Ectodermal cell (in vitro differentiated cells): ENCODE results near the gene DLX5.

Source experiments
- H3K27ac ChIP-seq: 2 replicates; pipeline ENCODE4 v1.7.0; 2013; ENCODE audit warnings: mild to moderate bottlenecking, low read depth, low read length; ENCODE audit not compliant: insufficient read depth, poor library complexity, severe bottlenecking
- H3K27me3 ChIP-seq: 2 replicates; pipeline ENCODE4 v1.7.0; 2013; ENCODE audit warnings: mild to moderate bottlenecking, low read length; ENCODE audit not compliant: insufficient read depth, control insufficient read depth, poor library complexity, severe bottlenecking
- H3K36me3 ChIP-seq: one replicate; pipeline ENCODE4 v1.7.0; 2013; ENCODE audit warnings: low read length; ENCODE audit not compliant: control insufficient read depth, insufficient read depth
- H3K4me1 ChIP-seq: one replicate; pipeline ENCODE4 v1.7.0; 2013; ENCODE audit warnings: low read length; ENCODE audit not compliant: control insufficient read depth, insufficient read depth
- H3K4me3 ChIP-seq: 2 replicates; pipeline ENCODE4 v1.7.0; 2013; ENCODE audit warnings: low read depth, low read length, control low read depth; ENCODE audit not compliant: insufficient read depth
- H3K9me3 ChIP-seq: 2 replicates; pipeline ENCODE4 v1.7.0; 2013; ENCODE audit warnings: mild to moderate bottlenecking, low read length, moderate library complexity; ENCODE audit not compliant: control insufficient read depth
- WGBS, 2 experiments: methylation state at CpG; one replicate each; pipeline ENCODE4 v1.1.7; 2013; ENCODE audit warnings: missing lambda C conversion rate in 2 of 2; 5-methylcytosine and 5-hydroxymethylcytosine counted together

The DLX5 gene

DNA sequence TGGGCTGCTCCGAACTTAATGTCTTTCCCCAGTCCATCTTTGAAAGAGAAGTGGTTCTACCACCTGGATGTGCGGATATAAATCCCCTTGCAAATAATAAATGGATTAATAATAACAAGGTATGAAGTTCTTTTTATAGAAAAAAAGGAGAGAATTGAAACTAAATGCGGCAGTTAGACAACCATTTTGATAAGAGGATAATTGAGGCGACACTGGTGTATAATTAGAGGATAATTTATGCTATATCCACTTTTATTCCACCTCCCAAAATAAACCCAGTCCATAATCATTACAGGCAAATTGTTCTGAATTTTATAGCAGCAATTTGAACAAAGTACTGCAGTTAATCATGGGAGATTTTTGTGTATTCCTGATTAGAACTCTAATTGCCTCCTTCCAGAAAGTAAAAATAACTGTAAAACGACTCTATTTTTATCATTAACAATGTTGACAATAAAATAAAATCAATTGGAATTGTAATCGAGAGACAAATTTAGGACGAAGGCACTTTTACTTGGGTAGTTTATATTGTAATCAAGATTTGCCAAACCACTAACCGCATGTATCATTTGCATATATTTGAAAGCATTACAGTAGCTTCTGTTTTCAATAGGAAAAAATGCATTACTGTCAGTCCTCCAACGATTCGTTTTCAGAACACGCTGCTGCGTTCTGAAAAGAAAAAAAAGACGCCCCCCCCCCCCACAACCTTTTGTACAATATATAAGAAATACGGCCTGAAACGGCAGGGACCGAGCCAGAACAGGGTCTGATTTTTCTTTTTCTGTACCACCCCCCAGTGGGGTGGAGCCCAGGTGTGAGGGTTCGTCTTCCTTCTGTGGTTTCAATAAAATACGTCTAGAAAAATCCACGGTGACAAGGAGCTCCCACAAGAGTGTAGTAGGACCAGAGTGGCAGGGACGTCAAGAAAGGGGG is 20.1 kb downstream of the DLX5 start:
- no peaks in the 10 kb centered on the region for H3K36me3 ChIP-seq
- H3K4me3 ChIP-seq = no peak overlapping the region
- H3K27me3 ChIP-seq = peaks cover 100% of the 10 kb centered on the region
- H3K27ac ChIP-seq = no peak overlapping the region
- no peaks in the 10 kb centered on the region for H3K9me3 ChIP-seq
- peaks cover 10% of the 10 kb centered on the region for H3K4me1 ChIP-seq
- WGBS, 2 experiments = 6 to 9% methylated on average over 11 to 17 of the region's 20 CpGs

DNA sequence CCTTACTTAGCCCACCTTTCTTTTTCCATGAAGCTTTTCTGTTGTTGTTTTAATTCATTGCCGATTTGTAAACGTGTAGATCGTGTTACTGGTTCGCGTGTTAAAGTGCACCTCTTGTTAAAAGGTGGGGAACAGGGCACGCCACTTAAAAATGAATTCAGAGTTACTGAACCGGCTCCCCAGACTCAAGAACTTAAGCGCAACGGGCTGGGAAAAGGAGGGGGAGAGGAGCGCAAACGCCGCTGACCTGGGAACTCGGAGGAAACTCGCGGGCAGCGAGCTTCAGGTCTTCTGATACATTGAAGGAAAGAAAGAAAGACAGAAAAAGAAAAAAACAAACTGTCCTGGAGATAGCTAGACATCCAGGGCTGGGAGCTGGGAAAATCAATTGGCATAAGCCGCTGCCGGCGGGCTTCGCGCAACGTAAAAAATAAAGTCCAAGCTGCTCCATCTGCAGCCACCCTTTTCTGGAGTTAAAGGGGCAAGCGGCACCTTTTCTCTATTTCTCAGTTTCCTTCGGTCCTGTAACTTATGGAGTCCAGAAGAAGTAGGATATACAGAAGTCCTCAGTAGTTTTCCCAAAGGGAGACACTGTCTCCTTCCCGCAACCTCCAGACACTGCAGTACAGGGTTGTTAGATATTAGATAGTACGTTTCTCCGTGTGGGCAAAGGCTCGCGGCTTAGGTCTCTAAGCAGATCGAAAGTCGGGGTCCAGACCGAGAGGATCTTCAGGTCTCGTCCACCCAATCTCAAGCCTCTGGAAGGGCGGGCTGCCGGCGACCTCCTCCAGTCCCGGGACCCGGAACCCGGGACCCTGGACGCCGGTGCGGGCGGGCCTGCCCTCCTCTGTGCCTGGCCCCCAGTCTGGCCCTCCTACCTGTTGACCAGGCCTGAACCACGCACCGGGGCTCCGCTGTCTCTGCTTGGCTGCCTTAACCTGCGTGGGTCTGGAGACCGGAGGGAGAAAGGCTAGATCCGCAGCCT is 21.1 kb downstream of the DLX5 start:
- Histone ChIP-seq H3K9me3 (no peaks in the 10 kb centered on the region), H3K27ac (no peak overlapping the region), H3K4me1 (peaks cover 18% of the 10 kb centered on the region), H3K36me3 (no peaks in the 10 kb centered on the region), H3K27me3 (peaks cover 100% of the 10 kb centered on the region), H3K4me3 (no peak overlapping the region)
- WGBS, 2 experiments = 2 to 3% methylated on average over 48 to 49 of the region's 49 CpGs

DNA sequence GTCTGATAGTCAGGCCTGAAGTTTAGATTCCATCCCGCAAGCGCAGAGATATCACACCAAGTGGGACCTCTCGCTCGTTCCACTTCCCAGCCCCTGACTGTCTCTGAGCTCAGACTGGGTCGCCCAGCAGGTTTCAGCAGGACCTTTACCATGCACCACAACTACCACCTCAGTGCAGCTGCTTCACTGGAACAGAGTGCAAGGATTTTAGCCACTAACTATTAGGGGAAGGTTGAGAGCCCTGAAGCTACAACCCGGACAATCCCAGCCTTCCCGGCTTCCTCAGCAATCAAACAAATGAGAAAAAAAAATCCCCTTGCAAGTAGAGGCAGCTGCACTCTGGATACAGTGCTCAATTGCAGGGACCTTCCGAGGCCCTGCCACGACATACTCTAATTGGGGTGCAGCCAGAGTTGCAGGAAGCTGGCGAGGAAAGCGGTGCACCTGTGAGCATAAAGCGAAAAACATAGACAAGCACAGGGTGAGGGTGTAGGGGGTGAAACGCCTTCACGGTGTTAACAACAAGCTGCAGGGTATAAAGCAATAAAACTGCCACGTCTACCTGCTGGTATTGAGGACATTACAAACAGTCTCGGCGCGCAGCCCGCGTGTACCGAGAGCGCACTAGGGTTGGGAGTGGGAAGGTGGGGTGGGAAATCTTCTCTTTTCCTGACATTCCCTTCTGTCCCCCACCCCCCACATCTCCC is 21.9 kb downstream of the DLX5 start:
- Histone ChIP-seq H3K27ac (no peak overlapping the region), H3K4me3 (no peak overlapping the region), H3K36me3 (no peaks in the 10 kb centered on the region), H3K9me3 (no peaks in the 10 kb centered on the region), H3K27me3 (peaks cover 100% of the 10 kb centered on the region), H3K4me1 (peaks cover 26% of the 10 kb centered on the region)
- WGBS, 2 experiments = 3% methylated on average over 15 to 22 of the region's 22 CpGs

DNA sequence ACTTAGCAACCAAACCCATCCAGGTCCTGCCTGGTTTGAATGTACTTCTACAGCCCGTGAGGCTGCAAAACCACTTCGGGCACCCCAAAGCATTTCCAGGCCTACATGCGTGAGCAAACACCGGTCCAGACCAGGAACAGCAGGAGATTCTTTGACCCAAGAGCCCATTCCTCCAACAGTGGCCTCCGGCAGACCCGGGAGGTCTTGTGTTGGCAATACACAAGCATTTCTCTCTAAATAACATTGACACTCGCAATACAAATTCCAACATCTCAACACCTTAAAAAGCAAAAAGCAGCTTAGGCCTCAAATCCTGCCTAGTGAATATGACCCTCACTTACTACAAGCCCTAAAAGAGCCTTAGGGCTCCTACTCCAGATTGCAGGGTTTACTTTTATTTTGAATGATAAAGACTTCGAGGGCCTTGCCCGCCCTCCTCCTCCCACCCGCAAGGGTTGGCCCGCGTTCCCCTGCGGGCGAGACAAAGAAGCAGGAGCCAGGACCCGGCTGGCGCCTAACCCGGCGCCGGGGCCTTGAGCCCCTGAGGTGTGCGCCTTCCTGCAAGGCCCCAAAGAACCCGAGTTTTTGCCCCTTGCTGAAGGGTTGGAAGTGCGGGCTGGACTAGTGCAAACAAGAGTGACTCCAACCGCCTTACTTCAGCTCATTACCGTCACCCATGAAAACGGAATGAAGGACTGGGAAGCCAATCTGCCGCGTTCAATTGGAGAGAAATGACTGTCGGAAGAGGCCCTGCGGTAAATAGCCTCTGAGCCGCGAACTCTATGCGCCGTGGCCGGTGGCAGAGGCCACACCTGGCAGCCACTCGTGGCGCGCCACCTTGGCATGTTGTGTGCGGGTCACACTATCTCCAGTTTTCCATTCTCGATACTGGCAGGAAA is 22.7 kb downstream of the DLX5 start:
- H3K4me3 ChIP-seq = no peak overlapping the region
- H3K36me3 ChIP-seq = no peaks in the 10 kb centered on the region
- H3K4me1 ChIP-seq = peaks cover 34% of the 10 kb centered on the region
- no peaks in the 10 kb centered on the region for H3K9me3 ChIP-seq
- WGBS, 2 experiments = 1% methylated on average over 39 of the region's 39 CpGs
- no peak overlapping the region for H3K27ac ChIP-seq
- peaks cover 100% of the 10 kb centered on the region for H3K27me3 ChIP-seq

DNA sequence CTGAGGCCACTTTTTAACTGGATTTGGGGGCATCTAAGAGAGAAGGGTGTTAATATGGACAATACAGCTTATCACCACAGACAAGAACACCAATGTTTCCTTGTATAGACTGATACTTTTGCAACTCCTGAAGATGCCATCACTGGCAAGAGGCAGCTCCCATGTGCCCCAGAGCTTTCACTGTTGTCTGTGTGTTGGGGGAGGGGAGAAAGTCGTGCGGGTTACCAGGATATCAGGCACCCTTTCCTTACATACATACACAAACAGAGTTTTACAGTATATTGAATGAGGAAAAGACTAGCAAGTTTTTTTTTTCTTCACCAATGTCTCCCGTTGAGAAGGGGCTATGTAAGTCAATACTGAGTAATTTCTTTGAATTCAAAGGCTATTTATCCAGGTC is 23.4 kb downstream of the DLX5 start:
- no peaks in the 10 kb centered on the region for H3K36me3 ChIP-seq
- no peak overlapping the region for H3K4me3 ChIP-seq
- WGBS, 2 experiments = 0% methylated on average over 1 of the region's 3 CpGs
- peaks cover 100% of the 10 kb centered on the region for H3K27me3 ChIP-seq
- H3K27ac ChIP-seq = no peak overlapping the region
- no peaks in the 10 kb centered on the region for H3K9me3 ChIP-seq
- H3K4me1 ChIP-seq = peaks cover 37% of the 10 kb centered on the region

DNA sequence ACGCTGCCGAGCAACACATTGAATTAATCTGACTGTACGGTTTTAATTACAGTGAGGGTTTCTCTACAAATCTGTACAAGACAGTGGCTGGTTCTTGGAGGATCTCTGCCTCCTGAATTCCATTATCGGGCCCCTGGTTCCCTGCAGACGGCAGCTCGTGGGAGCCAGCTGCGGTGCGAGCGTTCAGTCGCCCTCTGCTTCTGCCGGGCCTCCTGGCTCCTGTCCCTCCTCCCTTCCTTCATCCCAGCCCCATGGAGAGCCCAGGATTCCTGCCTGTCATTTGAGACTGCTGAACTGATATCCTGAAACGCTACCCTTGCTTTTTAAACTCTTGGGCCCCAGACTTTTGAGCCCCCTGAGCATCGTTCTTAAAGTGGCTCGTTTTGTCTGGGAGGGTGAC is 25.9 kb downstream of the DLX5 start:
- H3K36me3 ChIP-seq = no peaks in the 10 kb centered on the region
- peaks cover 100% of the 10 kb centered on the region for H3K27me3 ChIP-seq
- H3K4me3 ChIP-seq = no peak overlapping the region
- H3K4me1 ChIP-seq = peaks cover 38% of the 10 kb centered on the region
- H3K27ac ChIP-seq = no peak overlapping the region
- WGBS, 2 experiments = 1 to 2% methylated on average over 14 of the region's 14 CpGs
- H3K9me3 ChIP-seq = no peaks in the 10 kb centered on the region

DNA sequence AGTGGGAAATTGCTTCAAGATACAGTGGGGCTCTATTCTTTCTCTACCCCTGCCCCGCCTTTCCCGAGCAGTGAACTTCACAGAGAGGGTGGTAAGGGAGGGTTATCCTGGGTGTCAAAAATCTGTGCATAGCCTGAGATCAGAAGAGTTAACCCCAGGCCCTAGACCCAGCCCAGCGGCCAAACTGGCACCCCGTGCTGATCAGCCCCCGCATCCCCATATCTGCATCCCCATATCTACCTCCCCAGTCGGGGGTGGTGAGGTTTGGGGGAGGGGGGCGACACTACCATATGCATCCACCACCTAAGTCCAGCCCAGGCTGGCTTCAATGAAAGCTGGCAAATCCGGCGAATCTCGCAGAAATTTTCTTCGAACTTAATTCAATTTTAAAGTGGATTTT is 26.3 kb downstream of the DLX5 start:
- Histone ChIP-seq H3K27me3 (peaks cover 100% of the 10 kb centered on the region), H3K36me3 (no peaks in the 10 kb centered on the region), H3K4me1 (peaks cover 38% of the 10 kb centered on the region), H3K27ac (no peak overlapping the region), H3K9me3 (no peaks in the 10 kb centered on the region), H3K4me3 (no peak overlapping the region)
- 3 to 4% methylated on average over 9 to 11 of the region's 11 CpGs for WGBS, 2 experiments

DNA sequence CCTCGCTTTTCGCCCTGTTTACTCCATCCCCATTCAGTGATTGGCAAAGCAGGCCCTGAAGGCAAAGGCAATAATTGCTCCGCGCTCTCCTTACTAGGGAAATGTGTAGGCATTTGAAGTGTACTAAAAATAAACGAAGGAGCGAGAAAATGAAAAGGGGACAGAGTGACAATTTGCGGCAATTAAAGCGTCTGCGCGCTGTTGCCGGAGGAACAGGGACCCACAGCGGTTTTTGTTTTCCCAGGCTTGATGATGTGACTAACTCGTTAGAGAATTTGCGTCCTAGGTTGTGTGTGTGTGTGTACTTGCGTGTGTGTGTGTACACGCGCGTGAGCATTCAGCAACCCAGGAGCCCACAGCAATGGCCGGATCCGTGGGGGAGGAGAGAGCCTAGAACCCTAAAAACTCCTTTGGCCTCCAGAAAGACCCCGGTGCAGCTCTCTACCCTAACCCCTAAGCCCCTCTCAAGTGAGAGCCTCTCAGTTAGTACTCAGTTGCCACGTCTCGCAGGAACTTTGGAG is 27.1 kb downstream of the DLX5 start:
- peaks cover 100% of the 10 kb centered on the region for H3K27me3 ChIP-seq
- H3K4me1 ChIP-seq = peaks cover 37% of the 10 kb centered on the region
- H3K36me3 ChIP-seq = no peaks in the 10 kb centered on the region
- no peak overlapping the region for H3K4me3 ChIP-seq
- 6% methylated on average over 23 of the region's 23 CpGs for WGBS, 2 experiments
- H3K27ac ChIP-seq = no peak overlapping the region
- H3K9me3 ChIP-seq = no peaks in the 10 kb centered on the region

DNA sequence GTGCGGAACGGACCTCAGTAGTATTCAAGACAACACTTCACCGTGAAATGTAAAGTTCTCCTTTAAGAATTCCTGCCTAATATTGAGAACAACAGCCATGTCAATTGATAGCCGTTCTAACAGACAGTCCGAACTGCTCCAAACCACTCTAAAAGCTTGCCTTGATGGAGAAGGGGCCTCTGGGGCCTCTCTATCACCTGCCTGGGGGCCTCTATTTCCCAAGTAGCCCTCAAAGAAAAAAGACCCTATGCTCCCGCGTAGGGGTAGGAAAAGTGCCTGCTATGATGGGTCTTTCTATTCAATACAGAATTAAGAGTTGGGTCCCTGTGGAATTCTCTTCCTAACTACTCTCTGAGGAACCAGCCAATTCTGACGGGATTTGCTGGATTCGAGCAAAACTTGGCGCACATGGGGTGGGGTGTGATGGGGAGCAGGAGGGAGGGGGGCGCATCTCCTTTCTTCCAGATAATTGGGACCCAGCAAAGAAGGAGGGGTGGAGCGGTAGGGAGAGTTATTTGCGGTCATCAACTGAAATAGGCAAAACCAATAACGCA is 27.6 kb downstream of the DLX5 start:
- Histone ChIP-seq H3K4me3 (no peak overlapping the region), H3K27me3 (peaks cover 100% of the 10 kb centered on the region), H3K27ac (no peak overlapping the region), H3K36me3 (no peaks in the 10 kb centered on the region), H3K9me3 (no peaks in the 10 kb centered on the region), H3K4me1 (peaks cover 32% of the 10 kb centered on the region)
- 2 to 4% methylated on average over 14 of the region's 14 CpGs for WGBS, 2 experiments
